GM18508 (cell line): ENCODE data around the gene RTTN.
A peak's percentile ranks its signal among the peaks of the same experiment; 100 is the strongest.

Experiments
- ATAC-seq: cut with Tn5 transposase; IDR thresholded peaks from one replicate; pipeline ENCODE4 v1.9.1; 2021; ENCODE audit warnings: moderate number of reproducible peaks; ENCODE audit not compliant: insufficient read depth, unreplicated experiment

Gene RTTN

DNA sequence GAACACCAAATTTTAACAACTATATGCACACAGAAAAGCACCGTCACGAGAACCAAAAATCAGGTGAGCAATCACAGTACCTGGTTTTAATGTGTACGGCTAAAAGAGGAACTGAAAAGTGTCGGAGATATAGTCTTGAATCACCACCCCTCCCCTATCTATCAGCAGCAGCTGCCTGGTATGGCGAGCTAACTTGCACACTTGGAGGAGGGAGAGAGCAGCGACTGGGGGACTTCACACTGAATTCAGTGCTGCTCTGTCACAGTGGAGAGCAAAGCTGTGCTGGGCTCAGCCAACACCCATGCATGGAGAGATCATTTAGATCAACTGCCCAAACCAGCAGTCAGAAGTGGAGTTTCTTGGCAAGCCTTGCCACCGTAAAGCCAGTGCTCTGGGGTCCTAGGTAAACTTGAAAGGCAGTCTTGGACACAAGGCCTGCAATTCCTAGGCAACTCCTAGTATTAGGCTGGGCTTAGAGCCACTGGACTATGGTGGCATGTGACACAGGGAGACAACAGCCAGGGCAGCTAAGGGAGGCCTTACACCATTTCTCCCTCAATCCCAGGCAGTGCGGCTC, 168.6 kb downstream of the RTTN start:
- peak; percentile 95 for ATAC-seq

DNA sequence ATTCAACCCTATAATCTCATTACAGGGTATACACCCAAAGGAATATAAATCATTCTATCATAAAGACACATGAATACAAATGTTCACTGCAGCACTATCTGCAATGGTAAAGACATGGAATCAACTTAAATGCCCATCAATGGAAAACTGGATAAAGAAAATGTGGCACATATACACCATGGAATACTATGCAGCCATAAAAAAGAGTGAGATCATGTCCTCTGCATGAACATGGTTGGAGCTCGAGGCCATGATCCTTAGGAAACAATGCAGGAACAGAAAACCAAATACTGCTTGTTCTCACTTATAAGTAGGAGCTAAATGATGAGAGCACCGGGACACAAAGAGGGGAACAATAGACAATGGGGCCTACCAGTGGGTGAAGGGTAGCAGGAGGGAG, 169.3 kb downstream of the RTTN start:
- ATAC-seq, result no peak

DNA sequence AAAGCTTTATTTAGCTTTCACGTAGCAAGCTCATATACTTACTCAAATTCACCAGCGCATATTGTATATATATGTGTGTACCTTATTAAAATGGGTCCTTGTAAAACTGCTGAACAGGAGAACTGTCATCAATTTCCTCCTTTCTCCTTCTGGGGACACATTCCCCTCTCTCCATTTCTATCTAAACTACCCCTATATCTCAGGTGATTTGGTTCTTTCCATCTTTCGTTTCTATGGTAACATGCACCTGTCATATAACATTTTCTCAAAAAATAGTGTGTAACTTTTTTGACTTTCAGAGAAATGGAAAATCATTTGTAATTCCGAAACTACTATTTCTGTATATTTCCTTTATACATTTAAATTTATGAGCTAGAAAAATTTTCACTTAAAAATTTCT, 174.3 kb downstream of the RTTN start:
- ATAC-seq, result no peak

GRCh38 chr18:70030728-70031127, 174.8 kb downstream of the RTTN start:
- no peak for ATAC-seq

- peak; percentile 44 for ATAC-seq
Observed at GRCh38 chr18:70029163-70029562, 176.3 kb downstream of the RTTN start.

- peak; percentile 73 for ATAC-seq
Observed at GRCh38 chr18:70028734-70029133, 176.8 kb downstream of the RTTN start.

GRCh38 chr18:70028084-70028483, 177.4 kb downstream of the RTTN start:
- no peak for ATAC-seq

DNA sequence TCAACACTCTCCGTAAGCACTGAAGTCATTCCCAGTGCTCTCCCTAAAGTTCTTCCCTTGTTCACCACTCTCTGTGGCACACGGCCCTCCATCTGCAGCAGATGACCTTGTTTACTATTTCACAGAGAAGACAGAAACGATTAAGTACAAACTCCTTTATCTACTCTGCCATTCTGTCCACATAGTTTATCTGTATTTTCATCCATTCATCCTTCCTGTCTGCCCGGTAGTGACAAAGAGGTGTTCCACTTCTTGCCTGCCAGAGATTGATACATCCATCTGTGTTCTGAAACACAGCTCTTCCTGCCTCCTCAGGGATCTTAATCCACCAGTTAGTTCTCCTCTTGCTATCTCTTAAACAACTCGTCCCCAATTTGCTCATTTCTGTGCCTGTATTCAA, 179.9 kb downstream of the RTTN start:
- ATAC-seq, result no peak

DNA sequence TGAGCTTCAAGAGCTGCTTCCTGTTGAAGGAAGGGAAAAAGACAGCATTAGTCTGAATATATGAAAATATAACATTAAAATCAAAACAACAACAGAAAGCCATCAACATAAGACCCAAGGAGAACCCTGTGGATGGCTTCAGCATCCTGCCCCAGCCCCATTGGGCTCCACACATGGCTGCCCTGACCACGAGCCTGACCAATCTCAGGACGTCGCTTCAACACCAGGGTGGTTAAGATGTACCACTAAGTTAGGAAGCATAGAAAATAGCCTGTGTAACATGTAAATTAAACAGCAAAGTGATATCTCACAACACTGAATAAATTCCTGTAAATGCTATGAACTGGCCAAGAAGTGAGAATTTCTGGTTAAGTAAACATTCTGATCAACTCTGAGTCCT, 180.7 kb downstream of the RTTN start:
- no peak for ATAC-seq

- ATAC-seq, result no peak
Observed at GRCh38 chr18:70024093-70024492, 181.4 kb downstream of the RTTN start.

GRCh38 chr18:70022636-70023035, 182.9 kb downstream of the RTTN start:
- ATAC-seq, result no peak

DNA sequence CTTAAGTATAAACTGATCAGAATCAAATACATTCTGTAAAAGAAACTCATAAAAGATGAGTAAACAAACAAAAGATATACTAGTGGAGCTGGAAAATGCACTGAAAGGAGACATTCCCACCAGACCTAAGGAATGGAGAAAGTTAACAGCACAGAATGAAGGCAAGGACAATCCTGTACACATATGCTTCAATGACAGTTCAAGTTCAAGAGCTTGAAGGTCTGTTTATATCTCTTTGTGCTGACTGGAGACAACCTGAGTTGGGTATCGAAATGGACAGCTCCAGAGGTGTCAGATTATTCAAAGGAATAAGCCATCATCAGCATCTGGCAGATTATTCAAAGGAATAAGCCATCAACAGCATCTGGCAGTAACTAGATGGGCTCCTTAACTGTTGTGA, 184.0 kb downstream of the RTTN start:
- no peak for ATAC-seq

GRCh38 chr18:70021043-70021442, 184.4 kb downstream of the RTTN start:
- ATAC-seq, result no peak

DNA sequence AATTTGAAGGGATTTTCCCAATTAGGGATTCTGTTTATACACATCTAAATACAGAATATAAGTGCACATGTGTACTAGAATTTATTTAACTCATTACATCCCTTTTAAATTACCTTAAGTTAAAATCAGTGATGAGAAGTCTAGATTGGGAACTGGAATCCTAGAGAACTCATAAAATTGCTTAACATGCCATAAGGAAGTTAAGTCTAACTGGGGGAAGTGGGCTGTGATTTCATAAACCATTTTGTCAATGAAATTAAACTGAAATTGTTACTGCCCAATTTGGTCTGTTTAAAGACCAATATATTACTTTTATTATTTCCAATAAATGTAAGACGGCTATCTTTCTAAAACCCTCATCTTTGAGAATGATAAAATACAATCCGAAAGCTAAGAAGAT, 185.5 kb downstream of the RTTN start:
- no peak for ATAC-seq

DNA sequence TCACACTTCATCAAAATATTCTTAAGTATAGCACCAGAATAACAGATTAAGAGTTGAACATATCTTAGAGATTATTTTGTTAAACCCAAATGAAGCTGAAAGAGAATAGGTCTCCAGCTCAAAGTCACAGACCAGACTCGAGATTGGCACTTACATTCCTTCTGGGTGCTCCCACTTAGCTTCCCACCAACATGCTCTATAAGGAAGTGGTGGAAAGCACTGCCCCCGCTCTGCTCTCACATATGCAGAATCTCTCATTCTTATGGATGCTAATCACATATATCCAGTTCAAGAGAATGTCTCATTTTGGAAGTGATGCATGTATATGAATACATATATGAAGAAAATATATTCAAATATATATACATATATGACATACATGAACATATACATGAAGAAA, 186.4 kb downstream of the RTTN start:
- no peak for ATAC-seq

DNA sequence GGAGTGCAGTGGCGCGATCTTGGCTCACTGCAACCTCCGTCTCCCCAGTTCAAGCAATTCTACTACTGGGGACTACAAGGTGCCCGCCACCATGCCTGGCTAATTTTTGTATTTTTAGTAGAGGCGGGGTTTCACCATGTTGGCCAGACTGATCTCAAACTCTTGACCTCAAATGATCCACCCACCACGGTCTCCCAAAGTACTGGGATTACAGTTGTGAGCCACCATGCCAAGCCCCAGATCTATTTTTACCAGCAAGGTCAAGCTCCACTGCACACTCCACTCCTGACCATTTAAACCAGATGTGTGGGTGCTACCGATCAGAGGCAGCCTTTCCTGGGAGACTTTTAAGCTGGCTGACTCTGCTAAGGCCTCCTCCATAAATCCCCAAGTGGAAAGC, 190.4 kb downstream of the RTTN start:
- ATAC-seq, result no peak

DNA sequence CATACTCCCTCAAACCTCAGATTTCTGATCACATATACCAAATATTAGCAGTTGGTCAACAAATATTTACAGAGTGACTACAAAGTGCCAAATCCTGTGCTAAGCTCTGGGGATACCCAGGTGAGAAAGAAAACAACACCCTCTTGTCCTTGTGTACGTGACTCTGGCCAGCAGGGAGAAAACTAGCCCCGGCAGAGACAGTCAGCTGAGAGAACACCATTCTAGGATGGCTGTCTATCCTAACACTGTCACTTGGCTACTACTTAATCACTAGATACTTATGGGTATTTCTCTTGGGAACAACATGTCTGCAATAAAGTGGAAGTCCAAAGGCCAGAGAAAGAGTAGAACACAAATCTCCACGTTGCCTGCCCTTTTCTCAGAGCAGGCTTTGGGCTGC, 199.9 kb downstream of the RTTN start:
- no peak for ATAC-seq

- no peak for ATAC-seq
Observed at GRCh38 chr18:70004696-70005095, 200.8 kb downstream of the RTTN start.

DNA sequence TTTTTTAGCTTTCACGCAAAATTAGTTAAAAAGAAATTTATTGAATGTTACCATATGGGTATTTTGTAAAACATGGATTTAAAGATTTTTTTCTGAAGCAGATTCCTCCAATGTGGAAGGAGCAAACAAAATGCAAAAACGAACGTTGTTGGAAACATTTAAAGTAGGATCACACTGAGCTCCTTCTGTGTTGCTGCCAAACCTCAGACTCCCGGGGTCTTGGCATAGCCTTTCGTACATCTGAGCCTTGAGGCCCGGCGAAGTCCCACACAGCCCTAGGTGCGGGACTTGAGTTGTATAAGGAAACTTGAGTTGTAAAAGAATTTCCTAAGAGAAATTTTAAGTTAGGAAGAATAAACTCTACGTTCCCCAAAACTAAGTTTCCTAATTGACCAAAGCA, 205.8 kb downstream of the RTTN start:
- no peak for ATAC-seq

- no peak for ATAC-seq
Observed at GRCh38 chr18:69998523-69998987, 206.9 kb downstream of the RTTN start.

DNA sequence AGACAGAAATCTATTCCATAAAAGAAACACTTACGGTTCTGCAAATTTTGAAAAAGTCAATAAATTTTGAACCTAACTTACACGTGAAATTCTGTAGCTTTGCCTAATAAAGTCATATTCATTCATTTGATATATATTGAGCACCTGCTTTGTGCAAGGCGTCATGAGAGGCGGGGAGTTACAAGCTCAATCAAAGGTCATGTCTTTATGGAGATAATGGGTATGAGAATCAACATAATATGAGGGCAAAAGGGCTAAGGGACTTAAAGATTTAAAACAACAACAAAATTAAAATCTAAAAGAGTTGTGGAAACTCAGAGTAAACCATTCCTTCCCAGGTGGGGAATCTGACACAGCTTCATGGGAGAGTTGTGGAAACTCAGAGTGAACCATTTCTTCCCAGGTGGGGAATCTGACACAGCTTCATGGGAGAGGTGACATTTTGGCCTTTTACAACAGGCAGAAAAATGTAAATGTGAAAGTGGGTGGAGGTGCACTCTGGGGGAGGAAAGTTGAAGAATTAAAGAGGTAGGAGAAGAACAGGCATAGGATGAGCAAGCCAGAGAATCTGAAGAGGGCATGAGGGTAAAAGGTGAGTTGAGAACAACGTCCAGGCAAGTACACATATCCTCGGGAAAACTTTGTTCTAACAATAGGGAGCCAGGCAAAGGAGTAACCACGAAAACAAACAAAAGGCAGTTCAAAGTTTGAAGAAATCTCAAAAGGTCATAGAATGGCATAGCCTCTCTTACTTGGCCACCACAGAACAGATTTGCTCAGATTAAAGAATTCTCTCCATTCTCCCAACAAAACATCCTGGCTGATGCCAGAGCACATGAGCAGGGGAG, 208.3 kb downstream of the RTTN start:
- ATAC-seq, result no peak

DNA sequence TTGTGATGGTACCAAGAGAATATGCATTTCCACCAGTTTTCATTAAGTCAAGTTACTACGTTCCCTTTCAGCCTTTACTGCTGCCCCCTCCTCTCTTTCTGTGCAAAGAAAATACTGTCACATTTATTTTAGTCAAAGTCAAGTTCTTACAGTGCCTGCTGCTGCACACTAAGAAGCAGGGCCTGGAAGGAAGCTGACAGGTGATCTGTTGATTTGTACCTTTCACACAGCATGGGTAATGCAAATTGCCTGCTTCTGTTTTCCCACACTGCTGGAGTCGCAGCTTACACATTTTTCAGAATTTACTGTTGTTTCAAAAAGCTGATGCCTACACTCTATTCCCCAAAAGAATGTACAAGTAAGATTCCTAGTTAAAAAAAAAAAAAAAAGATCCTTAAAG, 209.1 kb downstream of the RTTN start:
- no peak for ATAC-seq
